OCI-LY1 (cell line): ENCODE measurements around the gene ADH6.

ENCODE experiments used
- H2AFZ ChIP-seq: fragments of 200-600 bp; sonication (generic), shearing (Covaris generic); 2 replicates; pipeline ENCODE4 v1.6.0; 2014; ENCODE audit warnings: antibody characterized with exemption, mild to moderate bottlenecking, low read length
- H3F3A ChIP-seq: fragments of 200-600 bp; sonication (generic), shearing (Covaris generic); 2 replicates; pipeline ENCODE4 v1.6.0; 2014; ENCODE audit warnings: mild to moderate bottlenecking, antibody characterized with exemption, low read length, moderate library complexity; ENCODE audit not compliant: insufficient read depth
- H3K27ac ChIP-seq: fragments of 200-600 bp; sonication (generic); 2 replicates; pipeline ENCODE4 v1.5.1; 2014; ENCODE audit warnings: low read length, mixed run types, mild to moderate bottlenecking, low read depth; ENCODE audit not compliant: poor library complexity, severe bottlenecking
- H3K27me3 ChIP-seq: fragments of 200-600 bp; sonication (generic); 2 replicates; pipeline ENCODE4 v1.6.0; 2014; ENCODE audit warnings: antibody characterized with exemption, mild to moderate bottlenecking, low read length, moderate library complexity; ENCODE audit not compliant: insufficient read depth
- H3K36me3 ChIP-seq: fragments of 200-600 bp; sonication (generic); 2 replicates; pipeline ENCODE4 v1.6.1; 2014; ENCODE audit warnings: mild to moderate bottlenecking, antibody characterized with exemption, low read length, moderate library complexity, mixed read lengths; ENCODE audit not compliant: insufficient read depth
- H3K4me1 ChIP-seq: fragments of 200-600 bp; sonication (generic); 2 replicates; pipeline ENCODE4 v1.5.1; 2014; ENCODE audit warnings: mild to moderate bottlenecking, low read length, moderate library complexity; ENCODE audit not compliant: insufficient read depth, severe bottlenecking
- H3K4me2 ChIP-seq: fragments of 200-600 bp; sonication (generic), shearing (Covaris generic); 2 replicates; pipeline ENCODE4 v1.6.1; 2014; ENCODE audit warnings: low read length
- H3K4me3 ChIP-seq: fragments of 200-600 bp; sonication (generic); 2 replicates; pipeline ENCODE4 v1.5.1; 2014; ENCODE audit warnings: low read length, low read depth, mild to moderate bottlenecking, mixed read lengths; ENCODE audit not compliant: poor library complexity, severe bottlenecking
- H3K79me2 ChIP-seq: fragments of 200-600 bp; shearing (Covaris generic); 2 replicates; pipeline ENCODE4 v1.6.1; 2016; ENCODE audit warnings: mixed run types, low read length, mixed read lengths; ENCODE audit not compliant: insufficient read depth
- H3K9ac ChIP-seq: fragments of 200-600 bp; sonication (generic), shearing (Covaris generic); 2 replicates; pipeline ENCODE4 v1.6.1; 2014; ENCODE audit warnings: mild to moderate bottlenecking, low read length, mixed read lengths
- H3K9me2 ChIP-seq: fragments of 200-600 bp; sonication (generic), shearing (Covaris generic); 2 replicates; pipeline ENCODE4 v1.6.1; 2014; ENCODE audit warnings: low read depth, mild to moderate bottlenecking, low read length, mixed read lengths
- H3K9me3 ChIP-seq: fragments of 200-600 bp; shearing (Covaris generic); 2 replicates; pipeline ENCODE4 v1.6.1; 2014; ENCODE audit warnings: low read length, mixed read lengths
- H4K20me1 ChIP-seq: fragments of 200-600 bp; sonication (generic), shearing (Covaris generic); 2 replicates; pipeline ENCODE4 v1.6.0; 2016; ENCODE audit warnings: mild to moderate bottlenecking, low read length; ENCODE audit not compliant: insufficient read depth
- EZH2 ChIP-seq: fragments of 200-600 bp; sonication (generic), shearing (Covaris generic); IDR thresholded peaks from 2 replicates; pipeline ENCODE4 v1.8.0; 2017; ENCODE audit warnings: borderline replicate concordance, mixed run types, mild to moderate bottlenecking, antibody characterized with exemption, low read length, moderate library complexity, mixed read lengths
- TF ChIP-seq, protein P1 (sequence below): fragments of 200-600 bp; sonication (generic), shearing (Covaris generic); IDR thresholded peaks from 2 replicates; pipeline ENCODE4 v1.5.1; 2017; ENCODE audit warnings: mild to moderate bottlenecking, antibody characterized with exemption, low read length, moderate library complexity, mixed read lengths

Gene ADH6

DNA sequence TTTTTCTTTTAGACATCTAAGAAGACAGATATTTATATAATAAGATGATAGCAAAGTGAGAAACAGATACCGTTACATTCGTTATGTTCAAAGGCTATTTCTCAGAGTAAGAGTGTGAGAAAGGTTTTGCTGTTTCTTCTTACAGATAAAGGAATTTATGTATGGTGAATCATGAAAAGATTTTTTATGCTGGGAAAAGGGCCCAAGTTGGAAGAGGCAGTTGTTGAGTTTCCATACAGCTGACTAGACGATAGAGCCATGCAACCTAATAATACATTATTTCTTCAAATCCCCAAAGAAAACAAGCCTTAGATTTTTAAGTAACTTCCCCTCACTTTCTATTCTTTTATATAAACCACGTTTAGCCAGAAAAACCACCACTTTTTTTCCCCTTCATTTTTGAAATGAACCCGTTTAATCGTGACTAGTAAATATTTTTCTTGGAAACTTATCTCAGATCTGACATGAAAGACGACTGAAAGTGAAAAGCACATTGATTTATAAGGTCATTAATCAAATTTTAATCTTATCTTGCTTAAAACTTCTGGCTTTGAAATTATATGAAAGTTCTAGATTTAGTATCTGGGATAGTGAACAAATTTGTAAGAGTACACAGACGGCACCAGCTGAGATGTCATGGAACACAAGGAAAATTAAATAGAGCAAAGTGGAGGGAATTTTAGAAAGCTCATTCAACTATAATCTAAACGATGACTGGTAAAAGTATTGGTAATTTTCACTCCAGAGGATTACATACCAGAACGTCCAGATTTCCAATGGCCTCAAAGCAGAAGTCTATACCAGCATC is 10.9 kb downstream of the ADH6 start:
- Histone ChIP-seq H3K9me2 (no peaks in the 10 kb centered on the region; the same call in 1 of the 2 replicates), H3K4me3 (no peak overlapping the region), H3K9me3 (no peaks in the 10 kb centered on the region), H3K36me3 (no peaks in the 10 kb centered on the region), H4K20me1 (no peaks in the 10 kb centered on the region), H3K4me1 (no peaks in the 10 kb centered on the region), H3K79me2 (no peaks in the 10 kb centered on the region), H3K4me2 (no peak overlapping the region), H3K9ac (no peak overlapping the region), H3K27me3 (no peaks in the 10 kb centered on the region), H3K27ac (no peak overlapping the region), H3F3A (no peaks in the 10 kb centered on the region), H2AFZ (no peak overlapping the region)
- TF ChIP-seq, protein P1, sequence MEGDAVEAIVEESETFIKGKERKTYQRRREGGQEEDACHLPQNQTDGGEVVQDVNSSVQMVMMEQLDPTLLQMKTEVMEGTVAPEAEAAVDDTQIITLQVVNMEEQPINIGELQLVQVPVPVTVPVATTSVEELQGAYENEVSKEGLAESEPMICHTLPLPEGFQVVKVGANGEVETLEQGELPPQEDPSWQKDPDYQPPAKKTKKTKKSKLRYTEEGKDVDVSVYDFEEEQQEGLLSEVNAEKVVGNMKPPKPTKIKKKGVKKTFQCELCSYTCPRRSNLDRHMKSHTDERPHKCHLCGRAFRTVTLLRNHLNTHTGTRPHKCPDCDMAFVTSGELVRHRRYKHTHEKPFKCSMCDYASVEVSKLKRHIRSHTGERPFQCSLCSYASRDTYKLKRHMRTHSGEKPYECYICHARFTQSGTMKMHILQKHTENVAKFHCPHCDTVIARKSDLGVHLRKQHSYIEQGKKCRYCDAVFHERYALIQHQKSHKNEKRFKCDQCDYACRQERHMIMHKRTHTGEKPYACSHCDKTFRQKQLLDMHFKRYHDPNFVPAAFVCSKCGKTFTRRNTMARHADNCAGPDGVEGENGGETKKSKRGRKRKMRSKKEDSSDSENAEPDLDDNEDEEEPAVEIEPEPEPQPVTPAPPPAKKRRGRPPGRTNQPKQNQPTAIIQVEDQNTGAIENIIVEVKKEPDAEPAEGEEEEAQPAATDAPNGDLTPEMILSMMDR: no peak
- no peak for TF ChIP-seq EZH2

DNA sequence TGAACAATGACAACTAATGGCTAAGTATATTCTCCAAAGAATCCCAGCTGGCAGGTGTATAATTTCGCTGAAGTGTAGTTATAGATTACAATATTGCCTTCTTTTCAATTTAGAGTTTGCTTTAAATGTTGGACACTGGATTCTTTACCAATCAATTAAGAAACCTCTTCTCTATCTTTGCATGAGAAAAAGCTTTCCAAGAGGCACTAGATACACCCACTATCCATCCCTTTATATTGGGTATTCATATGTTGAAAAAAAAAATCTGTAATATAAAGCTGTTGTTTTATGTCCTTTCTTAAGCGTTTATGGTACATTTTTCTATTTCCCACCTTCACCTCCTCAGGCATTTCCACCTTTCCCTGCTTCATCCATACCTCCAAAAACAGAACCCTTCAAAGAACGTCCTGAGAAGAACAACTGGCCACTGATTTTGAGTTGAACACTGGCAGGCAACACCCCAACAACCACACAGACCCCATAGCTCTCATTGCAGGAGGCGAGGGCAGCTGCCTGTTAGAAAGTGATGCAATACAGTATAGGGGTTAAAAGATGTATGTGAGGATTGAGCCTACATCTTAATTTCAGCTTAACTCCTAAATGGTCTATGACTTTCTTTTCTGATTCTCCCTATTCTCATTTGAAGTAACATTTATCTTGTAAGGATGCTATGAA is 11.8 kb downstream of the ADH6 start:
- Histone ChIP-seq H3K79me2 (no peaks in the 10 kb centered on the region), H3K9me2 (no peaks in the 10 kb centered on the region), H3K9ac (no peak overlapping the region), H3K9me3 (no peaks in the 10 kb centered on the region), H3K36me3 (no peaks in the 10 kb centered on the region), H3K4me1 (no peaks in the 10 kb centered on the region), H4K20me1 (no peaks in the 10 kb centered on the region), H2AFZ (no peak overlapping the region), H3K27ac (no peak overlapping the region), H3F3A (no peaks in the 10 kb centered on the region), H3K4me3 (no peak overlapping the region), H3K27me3 (no peaks in the 10 kb centered on the region), H3K4me2 (no peak overlapping the region)
- TF ChIP-seq EZH2: no peak
- TF ChIP-seq, protein P1: no peak

DNA sequence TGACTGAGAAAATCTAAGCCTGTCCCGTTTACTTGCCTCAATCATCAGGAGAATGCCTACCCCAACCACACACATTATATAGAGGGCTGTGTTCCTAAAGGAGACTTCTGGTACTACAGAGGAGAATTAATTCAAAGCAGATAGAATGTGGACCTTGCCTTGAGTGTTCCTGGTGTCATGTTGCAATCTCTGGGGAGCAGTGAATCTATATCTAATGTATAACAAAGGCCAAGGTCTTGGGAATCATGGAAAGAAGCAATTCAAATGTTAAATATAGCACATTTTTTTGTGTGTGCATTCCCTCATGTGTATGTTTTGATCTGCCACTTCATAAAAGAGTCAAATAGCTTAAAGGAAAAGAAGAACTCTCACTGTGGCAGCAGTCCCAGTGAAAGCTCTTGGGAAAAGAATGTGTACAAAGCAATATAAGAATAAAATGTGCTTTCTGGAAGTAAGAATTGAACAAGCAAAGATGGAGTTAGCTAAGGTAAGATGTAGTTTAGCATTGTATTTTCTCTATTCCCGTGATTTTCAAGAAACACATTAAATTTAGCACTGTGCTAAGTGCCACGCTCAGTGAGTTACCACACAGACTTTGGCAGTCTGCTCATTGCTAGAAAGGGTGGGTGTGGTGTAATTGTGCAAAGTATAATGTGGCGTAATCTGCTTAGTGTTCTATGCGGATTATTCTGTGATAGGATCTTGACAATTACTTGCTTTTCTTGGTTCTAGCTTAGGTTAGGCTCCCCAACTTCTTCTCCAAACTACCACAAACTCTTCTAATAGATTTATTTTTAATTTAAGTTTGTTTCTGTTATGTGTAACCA is 13.7 kb downstream of the ADH6 start:
- H3K9me3 ChIP-seq: no peaks in the 10 kb centered on the region
- H3K27ac ChIP-seq: no peak overlapping the region
- H3K4me2 ChIP-seq: no peak overlapping the region
- H3K27me3 ChIP-seq: no peaks in the 10 kb centered on the region
- no peaks in the 10 kb centered on the region for H4K20me1 ChIP-seq
- H2AFZ ChIP-seq: no peak overlapping the region
- H3K4me1 ChIP-seq: no peaks in the 10 kb centered on the region
- no peaks in the 10 kb centered on the region for H3K9me2 ChIP-seq
- no peaks in the 10 kb centered on the region for H3F3A ChIP-seq
- H3K79me2 ChIP-seq: no peaks in the 10 kb centered on the region
- no peak overlapping the region for H3K4me3 ChIP-seq
- no peak for TF ChIP-seq EZH2
- TF ChIP-seq, protein P1: no peak
- no peak overlapping the region for H3K9ac ChIP-seq
- no peaks in the 10 kb centered on the region for H3K36me3 ChIP-seq
